ENCODE data around the gene ZDHHC14. TPM values are rescaled to one million over a fixed set of nuclear protein-coding genes. Genes with fewer than 3 reads are reported as not detected.

Gene ZDHHC14
- polyA plus RNA-seq, 4 donors: 20.1 to 27.9 (median 22.5) TPM

DNA sequence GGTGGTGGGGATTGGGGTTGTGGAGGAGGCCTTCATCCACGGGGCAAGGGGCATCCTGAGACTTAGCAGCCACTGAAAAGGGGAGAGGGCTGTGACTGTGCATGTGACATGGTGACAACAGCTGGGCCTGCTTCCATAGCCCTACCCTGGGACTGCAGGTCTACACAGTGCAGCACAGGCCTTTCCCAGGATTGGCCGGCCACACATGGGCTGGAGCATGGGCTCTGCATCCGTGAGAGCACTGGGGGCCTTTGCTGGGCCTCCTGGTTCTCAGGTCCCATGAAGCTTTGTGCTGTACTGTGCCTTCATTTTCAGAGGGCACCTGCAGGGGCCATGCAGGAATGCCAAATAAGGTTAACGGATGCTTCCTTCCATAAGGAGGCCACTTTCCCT is 56.0 kb downstream of the ZDHHC14 start:
- no peak for DNase-seq (ENCODE audit: low read depth in 4 of 4, low spot score in 3 of 4)

DNA sequence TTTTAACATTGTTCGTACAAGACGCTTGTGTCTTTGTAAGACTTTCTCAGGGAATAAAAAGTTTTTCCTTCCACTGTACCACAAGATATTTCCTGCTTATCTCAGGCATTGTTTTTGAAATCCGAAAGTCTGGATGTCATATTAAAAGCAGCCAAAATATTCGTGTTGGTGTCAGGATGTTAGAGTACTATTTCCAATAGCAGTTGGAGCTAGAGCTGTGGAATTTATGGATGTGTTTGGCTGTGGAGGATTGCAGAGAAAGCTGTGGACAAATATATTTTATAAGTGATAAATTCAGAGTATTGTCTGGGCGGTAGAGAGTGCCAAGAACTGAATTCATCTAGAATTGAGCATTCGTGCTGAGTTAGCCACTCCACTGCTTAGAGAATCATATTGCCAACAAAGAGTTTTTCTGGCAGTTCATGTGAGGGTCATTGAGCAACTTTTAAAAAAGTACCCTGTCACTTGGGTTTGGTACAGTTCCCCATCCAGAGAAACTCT is 57.7 kb downstream of the ZDHHC14 start:
- DNase-seq (ENCODE audit: low read depth in 4 of 4, low spot score in 3 of 4): no peak

DNA sequence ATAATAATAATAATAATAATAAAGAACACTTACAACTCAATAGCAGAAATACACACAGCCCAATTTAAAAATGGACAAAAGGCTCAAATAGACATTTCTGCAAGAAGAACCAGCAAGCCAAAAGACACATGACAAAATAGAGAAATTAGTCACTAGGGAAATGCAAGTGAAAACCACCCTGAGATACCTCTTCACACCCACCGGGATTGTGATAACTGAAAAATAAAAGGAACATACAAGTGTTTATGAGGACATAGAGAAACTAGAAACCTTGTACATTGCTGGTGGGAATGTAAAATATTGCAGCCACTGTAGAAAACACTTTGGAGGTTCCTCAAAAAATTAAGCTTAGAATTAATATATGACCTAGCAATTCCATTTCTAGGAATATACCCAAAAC is 59.2 kb downstream of the ZDHHC14 start:
- DNase-seq (ENCODE audit: low read depth in 4 of 4, low spot score in 3 of 4): no peak

DNA sequence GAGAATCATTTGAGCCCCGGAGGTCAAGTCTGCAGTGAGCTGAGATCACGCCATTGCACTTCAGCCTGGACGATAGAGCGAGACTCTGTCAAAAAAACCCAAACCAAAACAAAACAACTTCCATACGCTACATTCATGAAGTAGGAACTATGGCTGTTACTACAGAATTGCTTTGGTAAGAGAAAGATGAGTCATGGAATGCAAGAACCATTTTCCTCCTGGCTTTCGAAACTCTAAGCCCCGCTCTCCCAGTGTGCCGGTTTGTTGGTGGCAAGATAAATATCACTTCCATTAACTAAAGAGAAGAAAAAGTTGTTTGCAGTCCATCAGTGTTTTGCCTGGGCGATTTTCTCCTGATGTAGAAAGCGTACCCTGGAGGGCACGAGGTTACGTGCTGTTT is 61.3 kb downstream of the ZDHHC14 start:
- DNase-seq (ENCODE audit: low read depth in 4 of 4, low spot score in 3 of 4): no peak

DNA sequence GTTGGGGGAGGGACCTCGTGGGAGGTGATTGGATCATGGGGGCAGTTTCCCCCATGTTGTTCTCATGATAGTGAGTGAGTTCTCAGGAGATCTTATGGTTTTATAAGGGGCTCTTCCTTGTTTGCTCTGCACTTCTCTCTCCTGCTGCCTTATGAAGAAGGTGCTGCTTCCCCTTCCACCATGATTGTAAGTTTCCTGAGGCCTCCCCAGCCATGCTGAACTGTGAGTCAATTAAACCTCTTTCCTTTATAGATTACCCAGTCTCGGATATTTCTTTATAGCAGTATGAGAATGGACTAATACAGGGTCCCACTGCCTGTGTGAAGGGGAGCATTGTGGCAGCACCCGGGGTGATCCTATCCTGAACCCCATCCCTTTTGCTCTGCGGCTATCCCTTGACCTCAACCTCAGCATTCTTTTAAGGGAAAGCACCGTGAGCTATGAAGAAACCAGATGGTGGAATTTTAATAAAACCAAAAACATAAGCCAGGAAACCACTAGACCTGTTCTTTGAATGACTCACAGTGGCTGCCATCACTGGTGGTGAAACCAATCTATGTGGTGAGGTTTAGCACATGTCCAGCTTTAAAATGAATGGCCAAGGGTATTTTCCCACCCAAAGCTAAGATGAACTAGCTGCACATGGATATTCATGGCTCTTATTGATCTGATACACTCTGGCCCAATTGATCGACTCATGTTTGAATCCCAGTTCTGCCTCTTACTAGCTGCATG is 62.2 kb downstream of the ZDHHC14 start:
- DNase-seq (ENCODE audit: low read depth in 4 of 4, low spot score in 3 of 4): no peak

DNA sequence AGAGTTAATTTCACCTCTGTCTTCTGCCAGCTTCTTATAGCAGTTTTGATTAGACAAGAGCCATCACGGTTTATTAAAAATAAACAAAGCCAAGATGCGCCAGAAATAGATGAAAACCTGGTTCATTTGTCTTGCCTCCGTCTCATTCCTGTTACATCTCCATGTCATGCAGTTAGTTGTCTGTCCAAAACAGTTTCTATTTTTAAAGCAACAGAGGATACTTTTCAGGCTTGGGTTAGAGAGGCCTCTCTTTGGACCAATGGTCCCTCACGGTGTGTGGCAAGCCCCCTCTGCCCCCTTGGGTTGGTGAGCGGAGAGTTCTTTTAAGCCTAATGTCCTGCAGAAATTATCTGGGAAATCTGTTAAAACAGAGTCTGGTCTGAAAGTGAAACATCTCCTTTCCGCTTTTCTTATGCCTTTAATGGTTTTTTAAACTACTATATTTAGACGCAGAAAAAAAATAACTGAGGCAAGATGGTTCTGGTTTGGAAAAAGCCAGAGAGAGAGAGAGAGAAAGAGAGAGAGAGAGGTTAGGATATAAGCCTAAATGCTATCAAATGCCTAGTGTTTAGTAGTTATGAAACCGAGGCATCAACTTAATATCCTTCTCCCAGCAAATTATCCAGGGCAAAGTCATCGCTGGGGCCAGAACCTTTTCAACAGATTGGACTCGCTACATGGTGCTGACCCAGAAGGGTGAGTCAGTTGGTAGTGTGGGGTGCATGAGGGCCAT is 64.5 kb downstream of the ZDHHC14 start:
- DNase-seq (ENCODE audit: low read depth in 4 of 4, low spot score in 3 of 4): no peak

DNA sequence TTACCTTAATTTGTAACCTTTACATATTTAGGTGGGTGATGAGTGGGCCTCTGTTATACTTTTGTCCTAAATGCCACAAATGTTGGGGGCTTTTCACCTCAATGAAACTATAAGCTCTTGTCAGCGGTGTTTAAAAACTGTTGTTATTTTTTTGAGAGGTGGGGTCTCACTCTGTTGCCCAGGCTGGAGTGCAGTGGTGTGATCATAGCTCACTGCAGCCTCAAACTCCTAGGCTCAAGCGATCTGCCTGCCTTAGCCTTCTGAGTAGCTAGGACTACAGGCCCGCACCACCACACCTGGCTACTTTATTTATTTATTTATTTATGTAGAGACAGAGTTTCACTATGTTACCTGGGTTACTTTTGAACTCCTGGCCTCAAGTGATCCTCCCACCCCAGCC is 66.7 kb downstream of the ZDHHC14 start:
- no peak for DNase-seq (ENCODE audit: low read depth in 4 of 4, low spot score in 3 of 4)

DNA sequence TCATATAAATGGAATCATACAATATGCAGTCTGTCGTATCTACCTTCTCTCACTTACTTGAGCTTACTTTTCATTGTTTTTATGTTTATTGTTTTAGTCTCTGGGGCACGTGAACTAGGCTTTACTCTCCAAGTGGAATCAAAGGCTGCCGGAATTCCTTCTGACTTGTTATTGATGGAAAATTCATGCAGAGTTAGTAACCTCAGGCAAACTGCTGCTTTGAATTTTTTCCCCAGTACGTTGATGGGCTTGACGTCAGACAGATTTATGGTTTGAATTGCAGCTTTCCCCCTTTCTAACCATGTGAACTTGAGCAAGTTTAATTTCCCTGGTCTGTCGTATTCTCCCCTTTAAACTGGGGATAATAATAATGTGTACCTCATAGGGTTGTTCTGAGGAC is 68.6 kb downstream of the ZDHHC14 start:
- DNase-seq (ENCODE audit: low read depth in 4 of 4, low spot score in 3 of 4): no peak

DNA sequence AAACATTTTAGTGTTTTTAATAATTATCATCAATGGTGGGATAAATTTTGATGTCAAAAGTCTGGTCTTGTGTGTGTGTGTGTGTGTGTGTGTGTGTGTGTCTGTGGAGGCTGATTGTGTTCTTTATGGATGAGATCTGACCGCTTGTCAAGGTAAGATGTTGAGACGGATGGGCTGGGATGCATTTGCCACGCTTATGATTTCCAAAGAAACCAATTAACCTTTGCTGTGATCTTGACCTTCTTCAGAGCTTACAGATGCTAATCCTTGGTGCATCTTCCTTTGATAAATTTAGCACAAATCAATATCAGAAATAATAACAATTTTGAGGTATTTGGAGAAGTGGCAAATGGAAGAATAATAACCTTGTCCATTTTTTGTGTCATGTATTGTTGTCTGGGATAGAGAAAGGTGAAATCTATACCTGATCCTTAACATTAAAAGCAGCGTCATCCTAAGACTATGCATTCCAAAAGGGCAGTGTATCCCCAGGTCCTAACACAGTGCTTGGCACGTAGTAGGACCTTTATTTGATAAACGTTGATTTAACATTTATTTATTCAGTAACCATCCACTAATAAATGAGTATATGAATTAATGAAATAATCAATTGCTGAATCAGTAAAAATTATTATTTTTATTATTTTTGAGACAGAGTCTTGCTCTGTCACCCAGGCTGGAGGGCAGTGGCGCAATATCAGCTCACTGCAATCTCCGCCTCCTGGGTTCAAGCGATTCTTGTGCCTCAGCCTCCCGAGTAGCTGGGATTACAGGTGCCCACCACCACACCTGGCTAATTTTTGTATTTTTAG is 70.1 kb downstream of the ZDHHC14 start:
- DNase-seq (ENCODE audit: low read depth in 4 of 4, low spot score in 3 of 4): no peak

DNA sequence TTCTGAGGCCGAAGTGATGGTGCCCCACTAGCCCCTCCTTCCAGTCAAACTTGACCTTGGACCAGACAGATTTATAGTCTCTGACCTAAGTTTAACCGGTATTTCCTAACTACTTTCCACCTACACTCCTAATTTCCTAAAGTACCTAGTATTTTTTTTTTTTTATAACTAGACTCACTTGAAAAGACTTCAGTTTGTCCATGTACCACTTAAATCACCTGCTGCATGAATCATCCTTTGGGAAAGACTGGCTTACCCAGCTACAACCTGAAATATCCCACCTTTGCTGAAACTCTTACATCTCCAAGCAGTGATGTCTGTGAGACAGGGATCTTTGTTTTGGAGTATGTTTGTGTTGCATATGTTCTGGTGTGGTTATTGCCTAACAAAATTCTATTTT is 71.1 kb downstream of the ZDHHC14 start:
- no peak for DNase-seq (ENCODE audit: low read depth in 4 of 4, low spot score in 3 of 4)

DNA sequence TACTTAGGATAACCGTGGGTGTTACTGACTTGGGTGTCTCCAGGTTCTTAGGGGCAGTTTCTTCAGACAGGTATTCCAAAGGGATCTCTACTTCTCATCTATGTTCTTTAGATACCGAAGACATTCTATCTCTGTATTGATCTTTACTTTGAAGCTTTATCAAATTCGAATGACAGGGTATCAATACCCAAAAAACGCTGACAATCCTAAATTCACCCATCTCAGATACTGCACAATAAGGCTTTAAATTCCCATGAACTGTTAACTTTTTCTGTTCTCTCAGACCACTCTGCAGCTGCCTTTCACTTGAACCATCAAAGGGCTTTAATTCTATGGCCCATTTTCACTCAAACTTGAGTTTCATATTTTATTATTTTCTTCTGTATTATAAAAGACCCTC is 72.1 kb downstream of the ZDHHC14 start:
- DNase-seq (ENCODE audit: low read depth in 4 of 4, low spot score in 3 of 4): no peak

DNA sequence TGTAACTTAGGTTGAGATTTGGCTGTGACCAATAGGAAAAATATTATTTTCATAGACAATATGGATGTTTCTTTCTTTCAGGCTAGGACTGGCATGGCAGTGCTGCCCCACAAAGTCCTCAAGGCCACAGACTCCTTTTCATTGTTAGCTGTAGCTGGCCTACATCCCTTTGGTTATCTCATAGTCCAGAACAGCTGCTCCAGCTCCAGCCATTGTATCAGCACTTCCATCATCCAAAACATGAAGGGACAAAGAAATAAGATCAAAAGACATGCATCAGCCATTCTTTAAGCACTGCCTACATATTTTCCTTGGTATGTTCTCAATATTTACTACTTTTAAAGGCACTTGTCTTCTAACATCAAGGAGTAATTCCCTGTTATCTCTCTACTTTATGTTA is 73.0 kb downstream of the ZDHHC14 start:
- DNase-seq (ENCODE audit: low read depth in 4 of 4, low spot score in 3 of 4): no peak

DNA sequence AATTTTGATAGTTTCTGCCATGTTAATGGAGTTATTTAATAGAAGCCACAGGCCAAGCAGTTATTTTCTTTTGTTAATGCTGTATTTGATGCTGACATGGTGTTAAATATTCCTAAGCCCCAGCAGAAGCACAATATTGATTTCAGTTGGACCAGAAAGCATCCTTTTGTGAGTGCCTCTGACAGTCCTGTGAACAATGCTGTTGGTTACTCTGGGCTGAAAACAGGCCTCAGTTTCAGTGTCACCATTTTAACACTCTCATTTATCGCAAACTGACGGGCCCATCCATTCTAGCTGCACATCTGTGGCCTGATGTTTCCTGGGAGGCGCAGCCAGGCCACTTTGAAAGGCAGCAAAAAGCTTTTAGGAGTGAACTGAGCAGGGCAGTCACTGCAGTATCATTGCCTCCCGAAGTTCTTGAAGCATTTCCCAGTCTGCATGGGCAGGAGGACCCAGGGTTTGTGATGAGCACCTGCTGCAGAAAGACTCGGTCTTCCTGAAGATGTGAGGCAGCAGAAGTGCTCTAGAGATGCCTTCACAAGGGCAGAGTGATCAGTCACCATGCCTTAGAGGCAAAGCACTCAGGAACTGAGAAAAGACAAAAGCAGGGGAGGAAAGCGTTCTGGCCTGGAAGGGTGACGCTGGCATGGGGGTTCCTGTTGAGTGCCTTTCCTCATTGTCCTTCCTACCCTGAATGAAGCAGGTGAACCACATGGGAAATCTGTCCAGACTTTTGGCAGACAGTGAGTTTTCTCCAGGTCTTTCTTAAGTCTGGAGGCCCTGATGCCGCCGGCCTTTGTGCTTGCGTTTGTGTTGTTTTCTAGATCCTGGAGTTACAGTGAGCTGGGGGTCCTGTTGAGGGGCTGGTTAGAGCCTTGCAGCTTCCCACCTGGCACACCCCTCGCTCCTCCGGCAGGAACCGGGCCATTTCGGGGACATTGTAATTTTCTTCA is 74.0 kb downstream of the ZDHHC14 start:
- no peak for DNase-seq (ENCODE audit: low read depth in 4 of 4, low spot score in 3 of 4)

DNA sequence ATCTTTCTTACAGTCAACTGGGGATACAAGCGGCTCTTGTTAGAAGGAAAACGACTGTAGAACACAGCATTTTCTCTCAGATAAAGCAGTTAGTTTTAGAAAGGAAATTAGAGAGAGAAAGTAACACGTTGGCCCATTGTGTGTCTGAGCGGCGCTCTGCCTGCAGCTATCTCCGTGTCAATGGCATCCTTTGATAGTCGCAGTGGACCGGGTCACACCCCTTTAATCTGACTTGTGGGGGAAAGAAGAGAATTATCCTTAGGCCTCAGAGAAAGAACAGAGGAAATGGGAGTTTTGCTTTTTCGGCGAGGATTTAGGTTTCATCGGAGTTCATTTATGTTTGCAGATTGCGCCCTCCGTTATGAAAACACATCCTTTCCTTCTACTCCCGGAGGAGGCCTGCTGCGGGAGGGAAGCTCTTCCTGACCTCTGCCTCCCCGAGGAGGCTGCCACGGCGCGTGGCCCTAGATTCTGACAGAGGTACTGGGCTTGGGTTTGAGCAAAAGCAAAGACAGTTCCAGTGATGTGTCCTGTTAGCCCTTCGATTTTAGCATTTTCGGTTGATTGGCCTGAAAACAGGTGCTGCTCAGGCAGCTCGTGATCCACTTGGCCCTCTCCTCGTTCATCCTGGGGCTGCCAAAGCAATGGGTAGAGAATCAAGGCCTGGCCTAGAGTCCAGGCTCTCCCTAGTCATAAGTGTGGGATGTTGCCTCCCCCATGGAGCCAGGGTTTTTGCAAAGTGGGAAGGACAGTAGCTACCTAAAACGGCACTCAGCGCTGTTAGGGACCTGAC is 74.9 kb downstream of the ZDHHC14 start:
- no peak for DNase-seq (ENCODE audit: low read depth in 4 of 4, low spot score in 3 of 4)

DNA sequence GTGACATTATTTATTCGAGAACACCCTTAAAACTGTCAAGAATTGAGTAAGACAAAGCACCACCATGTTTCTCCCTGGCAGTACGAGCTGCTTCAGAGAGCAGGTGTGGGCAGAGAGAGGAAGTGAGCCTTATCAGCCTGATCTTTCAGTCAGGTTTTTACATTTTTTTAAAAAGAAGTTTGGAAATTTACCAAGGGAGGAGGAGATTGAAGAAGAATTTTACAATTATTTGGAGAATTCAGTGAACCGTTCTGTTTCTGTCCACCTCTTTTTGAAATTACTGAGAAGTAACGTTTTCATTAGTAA is 75.5 kb downstream of the ZDHHC14 start:
- DNase-seq (ENCODE audit: low read depth in 4 of 4, low spot score in 3 of 4): no peak

DNA sequence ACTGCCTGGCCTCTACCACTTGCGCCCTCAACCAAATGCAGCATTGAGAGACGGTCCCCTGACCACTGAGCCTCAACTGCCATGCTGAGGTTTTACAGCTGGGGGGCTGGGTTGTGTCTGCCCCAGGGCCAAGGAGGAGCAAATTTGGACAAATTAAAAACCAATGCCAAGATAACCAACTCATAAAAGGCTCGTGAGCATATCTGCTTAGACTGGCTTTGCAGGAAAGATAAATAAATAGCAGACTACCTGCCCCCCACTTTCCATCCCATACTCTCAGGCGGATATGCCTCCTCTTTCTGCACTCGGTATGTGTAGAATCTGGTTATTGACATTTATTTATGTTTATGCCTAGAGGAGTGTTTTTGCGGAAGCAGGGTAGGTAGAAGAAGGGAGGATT is 76.8 kb downstream of the ZDHHC14 start:
- no peak for DNase-seq (ENCODE audit: low read depth in 4 of 4, low spot score in 3 of 4)

DNA sequence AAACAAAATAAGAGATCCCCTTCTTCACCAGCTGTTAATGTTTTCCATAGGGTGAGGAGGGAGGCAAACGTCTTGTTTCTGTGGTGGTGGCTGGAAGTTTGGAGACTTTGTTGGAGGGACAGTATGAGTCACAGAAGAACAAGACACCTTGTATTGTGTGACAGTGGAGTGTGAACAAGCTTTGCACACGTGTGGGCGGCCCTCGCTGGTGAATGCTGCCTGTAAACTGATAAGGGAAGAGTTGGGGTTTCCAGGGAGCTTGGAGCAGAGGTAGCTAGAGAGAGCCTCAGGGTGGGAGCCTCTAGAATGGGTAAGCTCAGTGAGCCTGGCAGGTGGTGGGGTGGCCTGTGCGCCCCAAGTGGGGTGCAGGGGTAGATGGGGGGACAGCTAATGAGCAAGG is 78.3 kb downstream of the ZDHHC14 start:
- DNase-seq (ENCODE audit: low read depth in 4 of 4, low spot score in 3 of 4): no peak

DNA sequence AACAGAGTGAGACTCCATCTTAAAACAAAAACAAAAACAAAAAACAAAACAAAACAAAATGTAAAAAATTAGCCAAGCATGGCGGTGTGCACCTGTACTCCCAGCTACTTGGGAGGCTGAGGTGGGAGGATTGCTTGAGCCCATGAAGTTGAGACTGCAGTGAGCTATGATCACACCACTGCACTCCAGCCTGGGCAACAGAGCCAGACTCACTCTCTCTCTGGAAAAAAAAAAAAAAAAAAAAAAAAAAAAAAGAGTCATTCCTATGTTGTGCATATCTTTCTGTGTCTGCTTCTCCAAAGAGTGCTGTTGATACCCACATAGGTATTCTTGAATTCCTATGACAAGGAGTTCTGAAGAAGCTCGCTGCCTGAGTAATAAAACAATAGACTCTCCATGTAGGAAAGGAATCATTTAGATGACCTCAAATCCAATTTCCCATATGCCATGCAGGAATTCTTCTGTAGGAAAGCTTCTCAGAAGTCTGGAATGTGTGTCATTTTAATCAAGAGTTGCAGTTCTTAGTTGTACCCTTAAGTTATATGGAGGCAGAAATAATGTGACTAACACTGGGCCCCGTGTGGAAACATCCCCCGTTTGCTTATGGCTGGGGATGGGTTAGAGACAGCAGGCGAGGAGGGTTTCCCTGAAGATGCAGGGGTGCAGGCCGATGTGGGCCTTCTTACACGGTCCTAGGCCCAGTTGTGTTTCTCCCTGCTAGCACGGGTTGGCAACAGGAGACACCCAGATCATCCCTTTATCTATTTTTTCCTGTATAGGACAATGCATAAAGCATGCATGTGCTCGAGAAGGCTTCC is 79.4 kb downstream of the ZDHHC14 start:
- no peak for DNase-seq (ENCODE audit: low read depth in 4 of 4, low spot score in 3 of 4)
